NOMO-1 (cell line): ENCODE data around the gene ACAP3.
A peak's percentile ranks its signal among the peaks of the same experiment; 100 is the strongest.

ENCODE experiments used
- DNase-seq, 2 experiments: peaks; one replicate each; lab custom pipeline; 2025; ENCODE audit not compliant: unreplicated experiment in 2 of 2; lab: John Stamatoyannopoulos, UW

The ACAP3 gene

DNA sequence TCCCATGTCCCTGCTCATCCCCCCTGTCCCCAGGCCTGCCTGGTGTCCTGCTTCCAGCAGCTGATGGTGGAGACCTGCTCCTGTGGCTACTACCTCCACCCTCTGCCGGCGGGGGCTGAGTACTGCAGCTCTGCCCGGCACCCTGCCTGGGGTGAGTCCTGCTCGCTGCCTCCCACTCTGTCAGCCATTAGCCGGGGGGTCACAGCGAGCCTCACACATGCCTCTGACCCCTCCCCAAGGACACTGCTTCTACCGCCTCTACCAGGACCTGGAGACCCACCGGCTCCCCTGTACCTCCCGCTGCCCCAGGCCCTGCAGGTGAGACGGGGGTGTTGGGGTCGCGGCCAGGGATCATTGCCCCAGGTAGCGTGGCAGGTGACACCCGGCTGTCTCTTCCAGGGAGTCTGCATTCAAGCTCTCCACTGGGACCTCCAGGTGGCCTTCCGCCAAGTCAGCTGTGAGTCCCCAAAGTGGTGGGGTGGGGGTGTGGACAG, 17.4 kb downstream of the ACAP3 start:
- peak in 1 of 2 experiments; percentile 33 for DNase-seq

- DNase-seq = no peak
Measured at GRCh38 chr1:1287288-1288110, 20.2 kb downstream of the ACAP3 start.

GRCh38 chr1:1286313-1287261, 21.1 kb downstream of the ACAP3 start:
- DNase-seq = no peak

DNA sequence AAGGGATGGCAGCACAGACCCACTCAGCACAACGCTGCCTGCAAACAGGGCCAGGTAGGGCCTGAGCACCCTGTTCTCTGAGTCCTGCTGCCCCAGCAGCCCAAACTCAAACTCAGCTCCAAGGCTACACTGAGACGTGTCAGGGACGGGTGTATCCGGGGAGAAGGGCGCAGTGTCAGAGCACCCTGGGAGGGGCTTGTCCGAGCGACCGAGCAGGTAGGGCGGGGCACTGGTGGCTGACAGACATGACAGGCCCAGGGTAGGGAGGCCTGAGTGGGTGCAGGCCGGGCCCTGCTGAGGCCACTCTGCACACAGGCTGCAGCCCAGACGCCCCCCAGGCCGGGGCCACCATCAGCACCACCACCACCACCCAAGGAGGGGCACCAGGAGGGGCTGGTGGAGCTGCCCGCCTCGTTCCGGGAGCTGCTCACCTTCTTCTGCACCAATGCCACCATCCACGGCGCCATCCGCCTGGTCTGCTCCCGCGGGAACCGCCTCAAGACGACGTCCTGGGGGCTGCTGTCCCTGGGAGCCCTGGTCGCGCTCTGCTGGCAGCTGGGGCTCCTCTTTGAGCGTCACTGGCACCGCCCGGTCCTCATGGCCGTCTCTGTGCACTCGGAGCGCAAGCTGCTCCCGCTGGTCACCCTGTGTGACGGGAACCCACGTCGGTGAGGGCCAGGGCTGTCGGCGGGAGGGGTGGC, 22.0 kb downstream of the ACAP3 start:
- no peak for DNase-seq

GRCh38 chr1:1285102-1285571, 22.6 kb downstream of the ACAP3 start:
- DNase-seq = no peak

- no peak for DNase-seq
Measured at GRCh38 chr1:1284221-1285101, 23.3 kb downstream of the ACAP3 start.

GRCh38 chr1:1283821-1284220, 23.9 kb downstream of the ACAP3 start:
- DNase-seq = no peak

- DNase-seq = no peak
Measured at GRCh38 chr1:1282998-1283397, 24.7 kb downstream of the ACAP3 start.

DNA sequence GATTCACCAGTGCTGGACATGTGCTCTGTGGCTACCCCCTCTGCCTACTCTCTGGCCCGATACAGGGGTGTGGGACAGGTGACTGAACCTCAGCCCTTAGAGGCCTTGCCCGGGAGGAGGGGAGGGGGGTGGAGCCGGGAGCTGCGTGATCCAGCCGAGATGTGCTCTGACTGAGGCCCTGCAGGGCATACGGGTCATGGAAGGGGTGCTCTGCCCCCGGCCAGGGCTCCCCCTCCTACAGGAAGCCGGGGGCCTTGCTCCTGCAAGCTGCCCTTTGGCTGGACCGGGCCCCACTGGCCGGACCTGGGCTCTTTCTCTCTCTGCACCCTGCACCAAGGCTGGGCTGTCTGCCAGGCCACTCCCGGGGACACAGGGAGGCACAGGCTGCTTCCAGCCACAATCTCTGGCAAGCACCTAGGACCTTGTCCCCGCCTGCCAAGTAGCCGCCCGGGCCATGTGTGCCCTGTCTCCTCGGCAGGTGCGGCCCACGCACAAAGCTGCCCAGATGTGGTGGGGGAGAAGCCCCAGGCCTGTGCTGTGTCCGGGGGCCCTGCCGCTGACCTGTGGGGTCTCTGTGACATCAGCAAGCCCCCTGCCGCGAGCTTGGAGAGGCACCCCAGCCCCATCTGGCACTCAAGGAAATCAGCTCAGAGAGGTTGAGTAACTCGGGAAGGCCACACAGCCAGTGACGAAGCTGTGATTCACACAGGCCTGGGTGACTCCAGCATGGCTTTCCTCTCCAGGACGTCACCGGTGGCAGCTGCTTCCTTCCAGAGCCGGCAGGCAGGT, 26.0 kb downstream of the ACAP3 start:
- DNase-seq = no peak

DNA sequence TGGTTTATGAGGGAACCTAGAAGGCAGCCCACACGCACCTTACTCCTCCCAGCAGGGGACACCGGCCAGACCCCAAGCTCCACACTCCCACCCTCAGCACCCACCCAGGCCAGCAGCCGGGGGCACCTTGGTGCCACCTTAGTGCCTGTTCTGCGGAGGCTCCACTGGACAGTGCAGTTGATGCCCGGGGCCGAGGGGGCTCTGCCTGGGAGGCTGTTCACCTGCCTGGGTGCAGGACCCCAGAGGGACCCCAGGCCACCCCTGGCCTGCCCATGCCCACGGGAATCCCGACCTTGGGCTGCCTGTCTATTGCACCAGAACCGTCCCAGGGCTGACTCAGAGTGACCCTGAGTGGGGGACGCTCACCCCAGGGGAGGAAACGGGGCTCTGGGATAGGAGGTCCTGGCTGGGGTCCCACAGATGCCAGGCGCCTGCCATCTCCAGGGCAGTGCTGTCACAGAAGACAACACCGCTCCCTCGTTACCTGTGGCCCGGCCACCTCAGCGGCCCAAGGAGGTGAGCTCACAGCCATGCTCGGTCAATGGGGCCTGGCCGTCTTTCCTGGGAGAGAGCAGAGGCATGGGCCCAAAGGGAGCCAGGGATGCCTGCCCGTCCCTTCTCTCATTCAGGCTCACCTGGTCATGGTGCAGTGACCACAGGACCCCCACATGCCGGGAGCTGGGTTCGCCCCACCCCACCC, 26.8 kb downstream of the ACAP3 start:
- DNase-seq = no peak

DNA sequence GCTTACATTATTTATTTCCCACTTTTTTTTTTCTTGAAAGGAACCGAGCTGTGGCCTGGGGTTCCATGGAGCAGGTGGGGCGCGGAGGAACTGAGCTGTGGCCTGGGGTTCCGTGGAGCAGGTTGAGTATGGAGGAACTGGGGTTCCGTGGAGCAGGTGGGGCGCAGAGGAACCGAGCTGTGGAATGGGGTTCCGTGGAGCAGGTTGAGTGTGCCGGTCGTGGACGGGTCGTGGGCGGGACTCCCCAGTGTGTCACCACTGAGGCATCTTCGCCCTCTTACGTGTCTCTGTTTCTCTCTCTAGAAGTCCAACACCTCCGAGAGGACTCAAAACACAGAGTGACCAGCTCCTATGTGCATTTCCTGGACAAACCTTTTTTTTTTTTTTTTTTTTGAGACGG, 28.7 kb downstream of the ACAP3 start:
- no peak for DNase-seq

DNA sequence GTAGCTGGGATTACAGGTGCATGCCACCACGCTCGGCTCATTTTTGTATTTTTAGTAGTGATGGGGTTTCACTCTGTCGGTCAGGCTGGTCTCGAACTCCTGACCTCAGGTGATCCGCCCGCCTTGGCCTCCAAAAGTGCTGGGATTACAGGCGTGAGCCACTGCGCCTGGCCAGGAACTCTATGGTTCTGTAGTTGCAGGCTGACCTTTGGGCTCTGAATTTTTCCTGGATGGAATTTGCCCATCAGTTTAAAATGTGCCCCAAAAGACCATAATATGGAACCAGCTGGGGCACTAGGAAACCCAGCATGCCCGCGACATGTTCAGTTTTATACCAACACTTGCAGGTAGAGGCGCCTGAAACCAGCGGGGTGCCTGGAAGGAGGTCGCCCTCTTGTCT, 29.1 kb downstream of the ACAP3 start:
- no peak for DNase-seq

DNA sequence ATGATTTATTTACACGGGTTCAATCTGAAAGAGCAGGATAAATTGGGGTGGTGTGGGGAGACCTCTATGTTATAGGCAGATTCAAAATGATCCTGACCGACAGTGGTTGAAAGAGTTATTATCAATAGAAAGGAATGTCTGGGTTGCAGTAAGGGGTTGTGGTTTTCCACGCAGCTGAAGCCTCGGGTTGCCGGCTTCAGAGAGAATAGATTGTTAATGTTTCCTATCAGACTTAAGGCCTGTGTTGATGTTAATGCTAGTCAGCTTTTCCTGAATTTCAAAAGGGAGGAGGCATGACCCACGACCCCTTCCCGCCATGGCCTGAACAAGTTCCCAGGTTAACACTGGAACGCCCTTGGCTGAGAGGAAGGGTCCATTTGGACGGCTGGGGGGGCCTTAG, 31.9 kb downstream of the ACAP3 start:
- DNase-seq = no peak

- no peak for DNase-seq
Measured at GRCh38 chr1:1274931-1275431, 32.7 kb downstream of the ACAP3 start.

- no peak for DNase-seq
Measured at GRCh38 chr1:1274299-1274930, 33.3 kb downstream of the ACAP3 start.

GRCh38 chr1:1273512-1274298, 34.0 kb downstream of the ACAP3 start, which contains the start of gene UBE2J2:
Gene UBE2J2, minus strand, starts transcription at chr1:1273854. Its CDS starts 5,862 bp downstream, at chr1:1267992.
- DNase-seq = peak; percentile 82 to 83

GRCh38 chr1:1273209-1273511, 34.6 kb downstream of the ACAP3 start:
- DNase-seq = no peak
